T-helper 17 cell (primary cell): Measurements from ENCODE around the gene FABP6. TPM values are rescaled to one million over a fixed set of nuclear protein-coding genes. Genes with fewer than 3 reads are reported as not detected.
"Not testable (repeated sequence)": the region's sequence is repeated elsewhere in the genome, so short reads cannot be mapped to it uniquely, and the experiment has no call there.

Experiments used
- ATAC-seq: fragments of 150-1000 bp; cut with Tn5 transposase; 2 replicates; pipeline ENCODE4 v1.10.0; 2021; ENCODE audit warnings: mild to moderate bottlenecking, moderate library complexity
- DNase-seq, 3 donors: peaks; one replicate each; pipeline versions ENCODE4 v3.0.0 to v3.0.0-alpha.2; 2020 to 2021
- H3K9me3 ChIP-seq: one replicate; pipeline ENCODE4 v1.7.0; 2013; ENCODE audit warnings: low read length, mild to moderate bottlenecking; ENCODE audit not compliant: control insufficient read depth, poor library complexity, severe bottlenecking
- H3K27ac Mint-ChIP-seq: one replicate; pipeline ENCODE4 v1.8.0; 2022; ENCODE audit warnings: mild to moderate bottlenecking, moderate library complexity, mixed read lengths
- H3K27me3 Mint-ChIP-seq: one replicate; pipeline ENCODE4 v1.8.0; 2022; ENCODE audit warnings: mixed read lengths
- H3K36me3 Mint-ChIP-seq: one replicate; pipeline ENCODE4 v1.8.0; 2022; ENCODE audit warnings: low read depth, mixed read lengths
- H3K4me1 Mint-ChIP-seq: one replicate; pipeline ENCODE4 v1.8.0; 2022; ENCODE audit warnings: mild to moderate bottlenecking, mixed read lengths
- H3K4me3 Mint-ChIP-seq: one replicate; pipeline ENCODE4 v1.8.0; 2022; ENCODE audit warnings: mild to moderate bottlenecking, moderate library complexity, mixed read lengths
- total RNA-seq, 4 donors: library from RNA in 2 of 4; stranded (reverse) in 2 of 4; gene quantifications; one replicate each; pipeline ENCODE4 v1.2.3 and lab custom pipeline; 2022 to 2026

FABP6 gene
- total RNA-seq (not detected), total RNA-seq (lab: John Stamatoyannopoulos, UW) (0 reads per million in 2 donors)

GRCh38 chr5:160229190-160229742 is at the start of gene FABP6:
Gene FABP6 (plus strand): TSS chr5:160229506. CDS start chr5:160229558, 52 bp downstream.
- no peaks in the 10 kb centered on the region for H3K4me1 Mint-ChIP-seq
- no peak within 1 kb of the TSS for H3K27ac Mint-ChIP-seq
- DNase-seq, result no peak
- no peaks in the 10 kb centered on the region for H3K27me3 Mint-ChIP-seq
- H3K36me3 Mint-ChIP-seq, result peaks cover 4% of the 10 kb centered on the region
- no peaks in the 10 kb centered on the region for H3K9me3 ChIP-seq
- no peak for ATAC-seq
- H3K4me3 Mint-ChIP-seq, result no peak within 1 kb of the TSS

GRCh38 chr5:160180931-160181330 is 48.4 kb upstream of the FABP6 start:
- H3K36me3 Mint-ChIP-seq, result no peaks in the 10 kb centered on the region
- ATAC-seq (no peak), DNase-seq (no peak)
- H3K9me3 ChIP-seq, result no peaks in the 10 kb centered on the region
- no peak overlapping the region for H3K27ac Mint-ChIP-seq
- H3K27me3 Mint-ChIP-seq, result peaks cover 32% of the 10 kb centered on the region
- peaks cover 7% of the 10 kb centered on the region for H3K4me1 Mint-ChIP-seq
- no peak overlapping the region for H3K4me3 Mint-ChIP-seq

GRCh38 chr5:160181965-160182622 is 47.2 kb upstream of the FABP6 start:
- Mint-ChIP-seq H3K36me3 (peaks cover under 1% of the 10 kb centered on the region), H3K4me3 (no peak overlapping the region), H3K27ac (no peak overlapping the region), H3K4me1 (peaks cover 3% of the 10 kb centered on the region), H3K27me3 (peaks cover 21% of the 10 kb centered on the region)
- no peak for ATAC-seq
- no peaks in the 10 kb centered on the region for H3K9me3 ChIP-seq
- no peak for DNase-seq

- Mint-ChIP-seq H3K36me3 (peaks cover 2% of the 10 kb centered on the region), H3K27me3 (peaks cover 20% of the 10 kb centered on the region), H3K4me3 (no peak overlapping the region), H3K4me1 (peaks cover 4% of the 10 kb centered on the region), H3K27ac (no peak overlapping the region)
- no peak for DNase-seq
- ATAC-seq, result no peak
- no peaks in the 10 kb centered on the region for H3K9me3 ChIP-seq
Measured at GRCh38 chr5:160183075-160183474, 46.2 kb upstream of the FABP6 start.

- no peaks in the 10 kb centered on the region for H3K9me3 ChIP-seq
- Mint-ChIP-seq H3K27ac (no peak overlapping the region), H3K27me3 (peaks cover 34% of the 10 kb centered on the region), H3K4me1 (peaks cover 7% of the 10 kb centered on the region), H3K36me3 (peaks cover 4% of the 10 kb centered on the region), H3K4me3 (no peak overlapping the region)
- no peak for DNase-seq
- no peak for ATAC-seq
Measured at GRCh38 chr5:160185626-160186360, 43.5 kb upstream of the FABP6 start.

GRCh38 chr5:160186480-160186879 is 42.8 kb upstream of the FABP6 start:
- H3K4me1 Mint-ChIP-seq, result peaks cover 7% of the 10 kb centered on the region
- no peak overlapping the region for H3K4me3 Mint-ChIP-seq
- peaks cover 32% of the 10 kb centered on the region for H3K27me3 Mint-ChIP-seq
- H3K36me3 Mint-ChIP-seq, result peaks cover 4% of the 10 kb centered on the region
- no peaks in the 10 kb centered on the region for H3K9me3 ChIP-seq
- no peak for ATAC-seq
- H3K27ac Mint-ChIP-seq, result no peak overlapping the region
- DNase-seq, result no peak

GRCh38 chr5:160187091-160187490 is 42.2 kb upstream of the FABP6 start:
- Mint-ChIP-seq H3K36me3 (peaks cover 4% of the 10 kb centered on the region), H3K4me1 (peaks cover 7% of the 10 kb centered on the region), H3K4me3 (peak overlapping the region; percentile 15), H3K27ac (no peak overlapping the region), H3K27me3 (peaks cover 33% of the 10 kb centered on the region)
- ATAC-seq (no peak), DNase-seq (no peak)
- H3K9me3 ChIP-seq, result no peaks in the 10 kb centered on the region

GRCh38 chr5:160188141-160189015 is 40.9 kb upstream of the FABP6 start:
- DNase-seq (no peak), ATAC-seq (no peak)
- H3K27ac Mint-ChIP-seq, result no peak overlapping the region
- H3K4me3 Mint-ChIP-seq, result peak overlapping the region; percentile 69
- H3K36me3 Mint-ChIP-seq, result peaks cover 4% of the 10 kb centered on the region
- H3K27me3 Mint-ChIP-seq, result peaks cover 38% of the 10 kb centered on the region
- peaks cover 5% of the 10 kb centered on the region for H3K4me1 Mint-ChIP-seq
- H3K9me3 ChIP-seq, result no peaks in the 10 kb centered on the region

- H3K9me3 ChIP-seq, result no peaks in the 10 kb centered on the region
Measured at GRCh38 chr5:160192424-160192823, 36.9 kb upstream of the FABP6 start.

GRCh38 chr5:160193076-160193475 is 36.2 kb upstream of the FABP6 start:
- ATAC-seq, H3K4me1 Mint-ChIP-seq, H3K27ac Mint-ChIP-seq, H3K36me3 Mint-ChIP-seq, DNase-seq, H3K9me3 ChIP-seq, H3K4me3 Mint-ChIP-seq: not testable (repeated sequence)
- peaks cover 41% of the 10 kb centered on the region for H3K27me3 Mint-ChIP-seq

More at GRCh38 chr5:160192424-160192823, 36.9 kb upstream of the FABP6 start:
- DNase-seq (no peak), ATAC-seq (no peak)
- Mint-ChIP-seq H3K4me1 (peaks cover 3% of the 10 kb centered on the region), H3K4me3 (no peak overlapping the region), H3K27me3 (peaks cover 38% of the 10 kb centered on the region), H3K36me3 (peaks cover 2% of the 10 kb centered on the region), H3K27ac (no peak overlapping the region)

- not testable (repeated sequence) for DNase-seq, H3K4me1 Mint-ChIP-seq, H3K36me3 Mint-ChIP-seq, H3K9me3 ChIP-seq, ATAC-seq, H3K4me3 Mint-ChIP-seq, H3K27ac Mint-ChIP-seq
- peaks cover 46% of the 10 kb centered on the region for H3K27me3 Mint-ChIP-seq
Measured at GRCh38 chr5:160193790-160194189, 35.5 kb upstream of the FABP6 start.

- peaks cover 38% of the 10 kb centered on the region for H3K27me3 Mint-ChIP-seq
- peaks cover 12% of the 10 kb centered on the region for H3K4me1 Mint-ChIP-seq
Measured at GRCh38 chr5:160197341-160198144, 31.8 kb upstream of the FABP6 start.

More at GRCh38 chr5:160197341-160198144, 31.8 kb upstream of the FABP6 start:
- H3K9me3 ChIP-seq, result no peaks in the 10 kb centered on the region
- ATAC-seq (no peak), DNase-seq (no peak)
- peak overlapping the region; percentile 55 for H3K4me3 Mint-ChIP-seq
- no peaks in the 10 kb centered on the region for H3K36me3 Mint-ChIP-seq
- no peak overlapping the region for H3K27ac Mint-ChIP-seq
